HL-60 (cell line): Measurements from ENCODE around the gene MLF2.

ENCODE experiments used
- DNase-seq, 2 experiments: peaks; one replicate each; pipeline ENCODE4 v3.0.0-alpha.2; 2010 to 2020; ENCODE audit warnings: low read depth in 1 of 2, low spot score in 1 of 2
- H3K27ac ChIP-seq: fragments of 250-450 bp; sonication (Bioruptor Pico); replicated peaks from 2 replicates; pipeline ENCODE4 v1.5.1; 2020; ENCODE audit warnings: mild to moderate bottlenecking, moderate library complexity
- H3K27me3 ChIP-seq: fragments of 250-450 bp; sonication (Bioruptor Pico); 2 replicates; pipeline ENCODE4 v1.5.1; 2021; ENCODE audit warnings: mild to moderate bottlenecking, moderate library complexity; ENCODE audit not compliant: insufficient read depth, poor library complexity, severe bottlenecking
- H3K4me3 ChIP-seq: replicated peaks from 2 replicates; pipeline ENCODE4 v1.5.1; 2011; ENCODE audit warnings: mild to moderate bottlenecking, control low read depth, low read length; ENCODE audit not compliant: insufficient read depth
- CTCF ChIP-seq: IDR thresholded peaks from one replicate; pipeline ENCODE4 v1.5.1; 2011; ENCODE audit warnings: low read length, control low read depth, inconsistent platforms; ENCODE audit not compliant: insufficient read depth
- GABPA ChIP-seq: IDR thresholded peaks from 2 replicates; pipeline ENCODE4 v1.6.1; 2012; ENCODE audit warnings: low read depth
- POLR2AphosphoS5 ChIP-seq: IDR thresholded peaks from 2 replicates; pipeline ENCODE4 v1.6.1; 2012; ENCODE audit warnings: low read depth
- REST ChIP-seq: IDR thresholded peaks from 2 replicates; pipeline ENCODE4 v1.6.1; 2012; ENCODE audit warnings: low read depth; ENCODE audit not compliant: insufficient replicate concordance
- SPI1 ChIP-seq: IDR thresholded peaks from 2 replicates; pipeline ENCODE4 v1.6.1; 2012; ENCODE audit warnings: low read depth, mild to moderate bottlenecking, borderline replicate concordance

Gene MLF2

DNA sequence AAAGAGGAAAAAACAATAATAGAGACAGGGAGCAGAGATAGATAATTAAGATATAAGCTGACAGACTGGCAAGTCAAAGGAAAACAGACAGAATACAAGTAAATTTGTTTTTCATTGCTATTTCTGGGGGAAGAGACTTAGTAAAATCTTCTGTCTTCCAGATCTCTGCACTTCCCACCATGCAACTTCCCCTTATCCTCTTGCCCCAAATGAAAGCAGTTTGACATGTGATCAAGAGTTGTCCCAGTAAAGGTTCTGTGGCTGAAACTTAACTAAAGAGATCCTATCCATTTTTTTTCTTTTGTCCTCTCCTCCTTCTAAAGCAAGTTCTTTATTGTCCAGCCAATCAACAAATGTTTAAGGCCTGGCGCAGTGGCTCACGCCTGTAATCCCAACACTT lies 1.5 kb upstream of the MLF2 start:
- H3K4me3 ChIP-seq: no peak overlapping the region
- H3K27me3 ChIP-seq: no peaks in the 10 kb centered on the region
- no peak overlapping the region for H3K27ac ChIP-seq
- peak in 1 of 2 experiments; percentile 36 for DNase-seq
- no peak for TF ChIP-seq CTCF
- peak; percentile 60; the same call in 1 of the 2 replicates for TF ChIP-seq SPI1
- TF ChIP-seq GABPA: no peak
- no peak for TF ChIP-seq REST
- TF ChIP-seq POLR2AphosphoS5: no peak

- TF ChIP-seq REST (no peak), CTCF (peak; percentile 93)
- no peak for DNase-seq
- no peak overlapping the region for H3K27ac ChIP-seq
- no peak overlapping the region for H3K4me3 ChIP-seq
- H3K27me3 ChIP-seq: no peaks in the 10 kb centered on the region
These were observed 923 bp upstream of the MLF2 start for GRCh38 chr12:6753772-6754356.

DNA sequence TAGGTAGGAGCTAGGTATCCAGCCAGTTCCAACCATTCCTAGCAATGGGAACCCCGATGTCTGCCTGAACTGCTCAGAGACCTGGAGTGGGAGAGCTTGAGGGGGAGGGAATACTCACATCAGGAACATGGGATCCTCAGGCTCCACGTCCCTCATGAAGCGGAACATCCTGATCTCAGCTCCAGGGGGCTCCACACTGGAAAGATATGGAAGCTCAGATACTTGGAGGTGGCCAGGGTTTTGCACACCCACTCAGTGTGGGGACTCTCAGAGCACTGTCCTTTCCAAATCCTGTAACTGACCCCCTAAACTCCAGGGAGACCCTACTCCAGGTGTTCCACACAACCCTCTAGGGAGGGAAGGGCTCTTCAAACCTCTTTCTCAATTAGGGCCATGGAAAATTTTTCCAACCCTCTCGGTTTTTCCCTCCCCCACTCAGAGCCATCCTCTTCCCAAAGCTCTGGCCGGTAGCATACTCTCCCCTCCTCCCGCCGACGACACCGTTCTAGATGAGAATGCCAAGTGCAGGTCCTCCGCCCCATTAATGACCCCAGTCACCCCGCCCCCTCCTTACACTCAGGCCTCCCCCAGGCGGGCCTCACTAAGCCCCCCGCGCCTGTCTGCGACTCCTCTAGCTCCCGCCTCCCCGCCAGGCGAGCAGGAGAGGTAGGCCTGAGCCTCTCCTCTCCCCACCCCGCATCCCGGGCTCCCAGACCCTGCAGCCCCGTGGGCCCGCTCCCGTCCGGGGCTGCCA lies 597 bp downstream of the MLF2 start:
- Histone ChIP-seq H3K4me3 (peak overlapping the region; percentile 96), H3K27me3 (no peaks in the 10 kb centered on the region), H3K27ac (peak overlapping the region; percentile 77)
- TF ChIP-seq GABPA: no peak
- DNase-seq: no peak

- TF ChIP-seq CTCF (no peak), SPI1 (no peak), GABPA (no peak)
- peak overlapping the region; percentile 96 for H3K4me3 ChIP-seq
- no peak for DNase-seq
- peak overlapping the region; percentile 77 for H3K27ac ChIP-seq
- no peaks in the 10 kb centered on the region for H3K27me3 ChIP-seq
These were observed 1.2 kb downstream of the MLF2 start for GRCh38 chr12:6751767-6752166.
